Mucosa of descending colon (tissue), 3 donors: Measurements from ENCODE around the gene NEDD1. TPM values are rescaled to one million over a fixed set of nuclear protein-coding genes. Genes with fewer than 3 reads are reported as not detected.

Experiments
- ATAC-seq: fragments of 200-7000 bp; cut with Tn5 transposase; one replicate; pipeline ENCODE4 v1.9.1; 2020; ENCODE audit warnings: mild to moderate bottlenecking, moderate library complexity
- DNase-seq, 3 donors: peaks; one replicate each; pipeline ENCODE4 v3.0.0-alpha.2; 2020
- H3K36me3 ChIP-seq: fragments of 200-600 bp; one replicate; pipeline ENCODE4 v1.8.0; 2021; ENCODE audit warnings: low read depth, mild to moderate bottlenecking
- H3K4me1 ChIP-seq: fragments of 200-600 bp; one replicate; pipeline ENCODE4 v1.8.0; 2021; ENCODE audit warnings: low read depth, mild to moderate bottlenecking
- H3K4me3 ChIP-seq: fragments of 200-600 bp; one replicate; pipeline ENCODE4 v1.8.0; 2021; ENCODE audit warnings: mild to moderate bottlenecking
- H3K9me3 ChIP-seq: fragments of 200-600 bp; one replicate; pipeline ENCODE4 v1.8.0; 2021; ENCODE audit warnings: mild to moderate bottlenecking
- CTCF ChIP-seq: fragments of 200-600 bp; IDR thresholded peaks from one replicate; pipeline ENCODE4 v1.8.0; 2022; ENCODE audit warnings: antibody characterized with exemption, mild to moderate bottlenecking
- intact Hi-C, 2 donors: fragments of 100-400 bp; cut with DNase I in 1 of 2; cut with micrococcal nuclease in 1 of 2; formaldehyde crosslinking; loops; one replicate each; pipeline versions ENCODE4 v1.11.0 to v1.11.1; 2022; cut with DNase I, micrococcal nuclease
- total RNA-seq, 3 donors: library from RNA; stranded (reverse); fragmentation: NEBNext Ultra II Directional in 2 of 3; extraction: Animal tissue kit (Norgen Biotek cat#: 25700) in 2 of 3; gene quantifications; one replicate each; pipeline versions ENCODE4 v1.2.1 to v1.2.4, GENCODE V29; 2021 to 2023
- donor health status: DM: no; HTN: no; CAD: no; lungs with moderate emphysema.
- donor health status: DM: no; HTN: no; CAD: no.
- donor health status: DM: no; HTN: yes; CAD: no.

Gene NEDD1
- total RNA-seq, 3 donors from 2014 or later, result 12.0 to 17.5 (median 12.7) TPM

DNA sequence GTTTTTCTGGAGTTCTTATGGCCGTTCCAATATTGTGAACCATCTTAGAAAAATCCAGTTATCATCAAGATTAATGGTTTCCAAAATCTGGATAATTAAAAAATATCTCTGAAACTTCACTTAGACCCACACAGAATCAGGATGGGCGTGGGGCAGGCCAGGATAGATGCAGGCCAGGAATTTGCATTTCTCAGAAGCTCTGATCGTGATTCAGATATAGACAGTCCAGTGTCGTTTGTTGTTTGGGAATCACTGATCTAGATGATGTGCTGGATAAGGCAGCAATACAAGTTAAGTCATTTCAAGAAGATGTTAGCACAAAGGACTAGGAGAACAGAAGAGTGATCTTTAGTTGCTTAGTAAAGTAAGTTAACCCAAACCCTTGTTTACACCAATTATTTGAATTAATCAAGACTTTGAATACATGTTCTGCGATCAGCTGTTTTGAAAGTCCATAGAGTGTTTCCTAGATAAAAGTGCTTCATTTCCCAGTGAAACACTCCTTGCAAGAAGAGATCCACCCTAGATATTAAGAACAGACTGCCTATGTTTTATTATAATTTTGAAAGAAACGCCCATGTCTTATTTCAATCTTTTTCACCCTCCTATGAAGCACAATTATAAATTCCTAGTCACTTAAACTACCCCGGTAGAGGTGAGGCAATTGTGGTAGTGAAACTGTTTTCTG, 90.9 kb downstream of the NEDD1 start:
- TF ChIP-seq CTCF, result no peak
- H3K4me3 ChIP-seq, result no peak overlapping the region
- intact Hi-C loops, result no loop called here
- ATAC-seq (no peak), DNase-seq (no peak)
- no peaks in the 10 kb centered on the region for H3K9me3 ChIP-seq
- H3K36me3 ChIP-seq, result no peaks in the 10 kb centered on the region
- no peaks in the 10 kb centered on the region for H3K4me1 ChIP-seq

DNA sequence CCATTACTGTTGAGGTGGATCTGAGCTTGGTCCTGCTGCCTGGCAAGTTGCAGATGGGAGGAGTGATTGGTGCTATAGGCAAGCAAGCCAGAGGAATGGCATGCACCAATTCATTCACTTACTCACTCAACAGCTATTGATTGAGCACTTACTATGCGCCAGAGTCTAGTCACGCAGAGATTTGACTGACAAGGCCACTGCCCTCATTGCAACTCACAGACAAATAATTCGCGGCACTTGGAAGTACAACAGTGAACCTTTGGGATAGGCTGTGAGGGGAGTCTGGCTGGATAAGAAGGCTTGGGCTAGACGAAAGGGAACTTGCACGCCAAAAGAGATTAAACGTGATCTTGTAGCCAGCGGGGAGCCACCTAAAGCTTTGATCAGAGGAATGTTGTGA, 96.2 kb downstream of the NEDD1 start:
- Histone ChIP-seq H3K4me1 (no peaks in the 10 kb centered on the region), H3K9me3 (no peaks in the 10 kb centered on the region), H3K4me3 (no peak overlapping the region), H3K36me3 (no peaks in the 10 kb centered on the region)
- ATAC-seq (no peak), DNase-seq (no peak)
- intact Hi-C loops, result no loop called here
- no peak for TF ChIP-seq CTCF
